Measurements from ENCODE around the gene DET1. TPM values are rescaled to one million over a fixed set of nuclear protein-coding genes. Genes with fewer than 3 reads are reported as not detected.
A peak's percentile ranks its signal among the peaks of the same experiment; 100 is the strongest.
"Not testable (repeated sequence)": the region's sequence is repeated elsewhere in the genome, so short reads cannot be mapped to it uniquely, and the experiment has no call there.

DET1 gene
- polyA plus RNA-seq, 1 donor from 2014 or later, result 12.9 TPM

DNA sequence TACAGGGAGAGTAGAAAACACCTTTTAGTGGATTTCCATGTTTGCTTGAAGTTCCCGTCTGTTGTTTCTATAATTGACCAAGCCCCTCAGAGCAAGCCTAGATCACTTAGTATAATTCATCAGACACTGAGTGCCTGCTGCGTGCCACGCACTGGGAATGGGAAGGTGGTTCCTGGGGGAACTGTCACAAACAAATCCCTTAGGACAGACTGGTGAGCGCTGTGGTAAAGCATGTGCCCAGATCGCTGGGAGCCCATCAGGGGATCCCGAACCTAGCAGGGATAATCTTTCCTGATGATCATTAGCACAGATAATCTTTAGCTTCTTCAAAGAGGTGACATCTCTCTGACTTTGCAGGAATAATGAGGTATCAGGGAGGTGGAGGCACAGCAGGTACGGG, 69.4 kb downstream of the DET1 start:
- TF ChIP-seq, protein P1, sequence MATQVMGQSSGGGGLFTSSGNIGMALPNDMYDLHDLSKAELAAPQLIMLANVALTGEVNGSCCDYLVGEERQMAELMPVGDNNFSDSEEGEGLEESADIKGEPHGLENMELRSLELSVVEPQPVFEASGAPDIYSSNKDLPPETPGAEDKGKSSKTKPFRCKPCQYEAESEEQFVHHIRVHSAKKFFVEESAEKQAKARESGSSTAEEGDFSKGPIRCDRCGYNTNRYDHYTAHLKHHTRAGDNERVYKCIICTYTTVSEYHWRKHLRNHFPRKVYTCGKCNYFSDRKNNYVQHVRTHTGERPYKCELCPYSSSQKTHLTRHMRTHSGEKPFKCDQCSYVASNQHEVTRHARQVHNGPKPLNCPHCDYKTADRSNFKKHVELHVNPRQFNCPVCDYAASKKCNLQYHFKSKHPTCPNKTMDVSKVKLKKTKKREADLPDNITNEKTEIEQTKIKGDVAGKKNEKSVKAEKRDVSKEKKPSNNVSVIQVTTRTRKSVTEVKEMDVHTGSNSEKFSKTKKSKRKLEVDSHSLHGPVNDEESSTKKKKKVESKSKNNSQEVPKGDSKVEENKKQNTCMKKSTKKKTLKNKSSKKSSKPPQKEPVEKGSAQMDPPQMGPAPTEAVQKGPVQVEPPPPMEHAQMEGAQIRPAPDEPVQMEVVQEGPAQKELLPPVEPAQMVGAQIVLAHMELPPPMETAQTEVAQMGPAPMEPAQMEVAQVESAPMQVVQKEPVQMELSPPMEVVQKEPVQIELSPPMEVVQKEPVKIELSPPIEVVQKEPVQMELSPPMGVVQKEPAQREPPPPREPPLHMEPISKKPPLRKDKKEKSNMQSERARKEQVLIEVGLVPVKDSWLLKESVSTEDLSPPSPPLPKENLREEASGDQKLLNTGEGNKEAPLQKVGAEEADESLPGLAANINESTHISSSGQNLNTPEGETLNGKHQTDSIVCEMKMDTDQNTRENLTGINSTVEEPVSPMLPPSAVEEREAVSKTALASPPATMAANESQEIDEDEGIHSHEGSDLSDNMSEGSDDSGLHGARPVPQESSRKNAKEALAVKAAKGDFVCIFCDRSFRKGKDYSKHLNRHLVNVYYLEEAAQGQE (IDR thresholded peaks at IDR 0.05; ENCODE audit: borderline replicate concordance), result no peak
- TF ChIP-seq MXI1 (conservative IDR thresholded peaks at IDR 0.05; ENCODE audit: poor library complexity, severe bottlenecking) (no peak), RAD21 (conservative IDR thresholded peaks at IDR 0.05) (no peak), POLR2AphosphoS5 (IDR thresholded peaks at IDR 0.05) (no peak)
- Histone ChIP-seq H3F3A (ENCODE audit: insufficient read depth, low read length, poor library complexity, severe bottlenecking) (no peaks in the 10 kb centered on the region), H3K36me3 (ENCODE audit: insufficient read depth, low read length) (no peaks in the 10 kb centered on the region), H4K20me1 (ENCODE audit: insufficient read depth) (no peaks in the 10 kb centered on the region), H3K27me3 (ENCODE audit: insufficient read depth, low read depth, low read length) (no peaks in the 10 kb centered on the region), H3K79me2 (replicated peaks; ENCODE audit: insufficient read depth, low read length) (no peaks in the 10 kb centered on the region), H3K4me3 (ENCODE audit: low read length) (no peak overlapping the region), H3K9ac (ENCODE audit: low read length) (no peak overlapping the region), H2AFZ (ENCODE audit: low read depth, low read length) (no peak overlapping the region), H3K9me2 (ENCODE audit: insufficient read depth, low read length) (no peaks in the 10 kb centered on the region), H3K27ac (ENCODE audit: low read length) (no peak overlapping the region), H3K9me3 (ENCODE audit: low read length) (no peaks in the 10 kb centered on the region), H3K4me2 (ENCODE audit: low read length) (no peak overlapping the region)

DNA sequence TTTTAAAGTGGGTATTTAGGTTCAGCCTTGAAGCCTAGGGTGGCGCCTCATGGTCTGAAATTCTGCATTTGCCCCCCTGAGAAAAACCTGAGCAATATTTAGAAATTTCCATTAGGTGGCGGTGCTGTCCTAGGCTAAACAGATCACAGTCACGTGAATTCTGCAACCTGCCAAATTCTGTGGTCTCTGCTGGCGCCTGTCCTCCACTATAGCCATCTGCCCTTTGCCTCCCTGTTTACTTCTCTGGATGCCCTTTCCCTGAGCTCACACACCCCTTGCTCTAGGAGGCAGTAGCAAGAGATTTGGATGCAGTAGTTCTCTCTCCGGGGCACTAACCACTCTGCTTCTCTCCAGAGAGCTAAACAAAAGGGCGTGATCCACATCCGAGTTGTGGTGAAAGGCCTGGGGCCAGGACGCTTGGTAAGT, 69.8 kb downstream of the DET1 start:
- H3K27me3 ChIP-seq (ENCODE audit: insufficient read depth, low read depth, low read length), result no peaks in the 10 kb centered on the region
- H3K36me3 ChIP-seq (ENCODE audit: insufficient read depth, low read length), result no peaks in the 10 kb centered on the region
- H3K4me3 ChIP-seq (ENCODE audit: low read length), result no peak overlapping the region
- H3K79me2 ChIP-seq (replicated peaks; ENCODE audit: insufficient read depth, low read length), result no peaks in the 10 kb centered on the region
- no peaks in the 10 kb centered on the region for H3K9me2 ChIP-seq (ENCODE audit: insufficient read depth, low read length)
- TF ChIP-seq RAD21 (conservative IDR thresholded peaks at IDR 0.05) (peak; percentile 89), MXI1 (conservative IDR thresholded peaks at IDR 0.05; ENCODE audit: poor library complexity, severe bottlenecking) (no peak), POLR2AphosphoS5 (IDR thresholded peaks at IDR 0.05) (no peak), SMC3 (conservative IDR thresholded peaks at IDR 0.05; ENCODE audit: poor library complexity) (peak; percentile 88), TAF1 (IDR thresholded peaks at IDR 0.05; ENCODE audit: low read depth) (no peak), EZH2 (IDR thresholded peaks at IDR 0.05; ENCODE audit: borderline replicate concordance, insufficient read depth, low read length, poor library complexity, severe bottlenecking) (no peak), EP300 (conservative IDR thresholded peaks at IDR 0.05; ENCODE audit: poor library complexity, severe bottlenecking) (no peak)
- TF ChIP-seq, protein P2, sequence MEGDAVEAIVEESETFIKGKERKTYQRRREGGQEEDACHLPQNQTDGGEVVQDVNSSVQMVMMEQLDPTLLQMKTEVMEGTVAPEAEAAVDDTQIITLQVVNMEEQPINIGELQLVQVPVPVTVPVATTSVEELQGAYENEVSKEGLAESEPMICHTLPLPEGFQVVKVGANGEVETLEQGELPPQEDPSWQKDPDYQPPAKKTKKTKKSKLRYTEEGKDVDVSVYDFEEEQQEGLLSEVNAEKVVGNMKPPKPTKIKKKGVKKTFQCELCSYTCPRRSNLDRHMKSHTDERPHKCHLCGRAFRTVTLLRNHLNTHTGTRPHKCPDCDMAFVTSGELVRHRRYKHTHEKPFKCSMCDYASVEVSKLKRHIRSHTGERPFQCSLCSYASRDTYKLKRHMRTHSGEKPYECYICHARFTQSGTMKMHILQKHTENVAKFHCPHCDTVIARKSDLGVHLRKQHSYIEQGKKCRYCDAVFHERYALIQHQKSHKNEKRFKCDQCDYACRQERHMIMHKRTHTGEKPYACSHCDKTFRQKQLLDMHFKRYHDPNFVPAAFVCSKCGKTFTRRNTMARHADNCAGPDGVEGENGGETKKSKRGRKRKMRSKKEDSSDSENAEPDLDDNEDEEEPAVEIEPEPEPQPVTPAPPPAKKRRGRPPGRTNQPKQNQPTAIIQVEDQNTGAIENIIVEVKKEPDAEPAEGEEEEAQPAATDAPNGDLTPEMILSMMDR (IDR thresholded peaks at IDR 0.05; ENCODE audit: poor library complexity, severe bottlenecking), result peak; percentile 85
- TF ChIP-seq, protein P1 (IDR thresholded peaks at IDR 0.05; ENCODE audit: borderline replicate concordance), result no peak
- no peaks in the 10 kb centered on the region for H3K9me3 ChIP-seq (ENCODE audit: low read length)
- no peaks in the 10 kb centered on the region for H4K20me1 ChIP-seq (ENCODE audit: insufficient read depth)
- no peak overlapping the region for H3K4me2 ChIP-seq (ENCODE audit: low read length)
- no peak overlapping the region for H2AFZ ChIP-seq (ENCODE audit: low read depth, low read length)
- H3F3A ChIP-seq (ENCODE audit: insufficient read depth, low read length, poor library complexity, severe bottlenecking), result no peaks in the 10 kb centered on the region
- H3K9ac ChIP-seq (ENCODE audit: low read length), result no peak overlapping the region
- H3K27ac ChIP-seq (ENCODE audit: low read length), result no peak overlapping the region

- H3K27ac ChIP-seq (ENCODE audit: low read length); H3F3A ChIP-seq (ENCODE audit: insufficient read depth, low read length, poor library complexity, severe bottlenecking); H4K20me1 ChIP-seq (ENCODE audit: insufficient read depth); H3K36me3 ChIP-seq (ENCODE audit: insufficient read depth, low read length); H3K9me2 ChIP-seq (ENCODE audit: insufficient read depth, low read length); H3K4me3 ChIP-seq (ENCODE audit: low read length); H3K27me3 ChIP-seq (ENCODE audit: insufficient read depth, low read depth, low read length); H3K4me2 ChIP-seq (ENCODE audit: low read length); H3K9me3 ChIP-seq (ENCODE audit: low read length); H2AFZ ChIP-seq (ENCODE audit: low read depth, low read length); H3K79me2 ChIP-seq (replicated peaks; ENCODE audit: insufficient read depth, low read length); H3K9ac ChIP-seq (ENCODE audit: low read length): not testable (repeated sequence)
These were observed 72.7 kb downstream of the DET1 start for GRCh38 chr15:88473661-88474293.

Data from neural cell (in vitro differentiated cells).